Transverse colon (tissue), 4 donors: ENCODE data around the gene CHTF18. TPM values are rescaled to one million over a fixed set of nuclear protein-coding genes. Genes with fewer than 3 reads are reported as not detected.

Source experiments
- DNase-seq: peaks from one replicate; pipeline ENCODE4 v3.0.0-alpha.2; 2019
- H3K27ac ChIP-seq, 4 donors: fragments of 200-600 bp; sonication (generic); 2 replicates each; pipeline ENCODE4 v1.5.1; 2016 to 2018; ENCODE audit warnings: inconsistent platforms in 4 of 4
- H3K27me3 ChIP-seq: fragments of 200-600 bp; sonication (generic); 2 replicates; pipeline ENCODE4 v1.5.1; 2017; ENCODE audit warnings: inconsistent platforms
- H3K36me3 ChIP-seq, 4 donors: fragments of 200-600 bp; sonication (generic); 2 replicates each; pipeline ENCODE4 v1.5.1; 2017 to 2019; ENCODE audit warnings: inconsistent platforms in 4 of 4
- H3K4me1 ChIP-seq, 4 donors: fragments of 200-600 bp; sonication (generic); 2 replicates each; pipeline ENCODE4 v1.5.1; 2017 to 2020; ENCODE audit warnings: inconsistent platforms in 4 of 4
- H3K4me3 ChIP-seq, 4 donors: fragments of 200-600 bp; sonication (generic); 1 replicate in 1 of 4; 2 replicates in 3 of 4; pipeline versions ENCODE4 v1.5.1 to v1.6.1; 2017 to 2019; ENCODE audit warnings: inconsistent platforms in 4 of 4
- H3K9me3 ChIP-seq, 2 donors: fragments of 200-600 bp; sonication (generic); 2 replicates each; pipeline ENCODE4 v1.5.1; 2017 to 2019; ENCODE audit warnings: inconsistent platforms in 2 of 2
- CTCF ChIP-seq, 5 experiments: fragments of 200-600 bp in 3 of 5; fragments of 450-650 bp in 2 of 5; sonication (generic) in 3 of 5; IDR thresholded peaks; 1 replicate in 2 of 5; 2 replicates in 3 of 5; pipeline ENCODE4 v1.5.1; 2016 to 2017; ENCODE audit warnings: antibody characterized with exemption in 5 of 5, inconsistent platforms in 3 of 5, mild to moderate bottlenecking in 2 of 5, moderate library complexity in 1 of 5
- EP300 ChIP-seq: sonication (generic); formaldehyde crosslinking; IDR thresholded peaks from one replicate; pipeline ENCODE4 v1.6.1; 2017; ENCODE audit warnings: antibody characterized with exemption, low read depth
- POLR2A ChIP-seq: fragments of 450-650 bp; IDR thresholded peaks from one replicate; pipeline ENCODE4 v1.6.1; 2016; ENCODE audit warnings: antibody characterized with exemption, mild to moderate bottlenecking, moderate library complexity
- POLR2AphosphoS5 ChIP-seq, 3 donors: sonication (generic); formaldehyde crosslinking; IDR thresholded peaks; one replicate each; pipeline ENCODE4 v1.6.1; 2016; ENCODE audit warnings: antibody characterized with exemption in 3 of 3
- WGBS, 2 donors: methylation state at CpG; one replicate each; pipeline ENCODE4 v1.1.5; 2018; ENCODE audit warnings: low coverage in 1 of 2; 5-methylcytosine and 5-hydroxymethylcytosine counted together
- in situ Hi-C, 4 donors: fragments of 200-750 bp; cut with MboI; loops; one replicate each; pipeline versions ENCODE4 v1.15.0 to v1.15.1; 2017; ENCODE audit warnings: low sequenced_read_pairs in 3 of 4, low pct_ligation_motif_present in 1 of 4, low pct_unique_long_range_greater_than_20kb in 1 of 4
- intact Hi-C: fragments of 100-400 bp; cut with DNase I; formaldehyde crosslinking; loops from one replicate; pipeline ENCODE4 v1.15.1; 2023; ENCODE audit warnings: low total_unique reads
- total RNA-seq, 4 donors: library from RNA; depleted of rRNA; stranded (reverse); fragments of >200 nt; gene quantifications; one replicate each; pipeline ENCODE4 v1.1.0, GENCODE V29; 2016

The CHTF18 gene
- total RNA-seq, 4 donors from 2014 or later = 4.6 to 33.4 (median 12.9) TPM

- 75 to 100% methylated on average over 5 to 30 of the region's 33 CpGs for WGBS, 2 donors
- Histone ChIP-seq H3K4me3 (no peak overlapping the region), H3K4me1 (no peaks in the 10 kb centered on the region), H3K27me3 (peaks cover 32% of the 10 kb centered on the region), H3K27ac (no peak overlapping the region), H3K36me3 (no peaks in the 10 kb centered on the region), H3K9me3 (no peaks in the 10 kb centered on the region)
- in situ Hi-C loops = no loop called here
- TF ChIP-seq POLR2A (no peak), CTCF (IDR thresholded peaks at IDR 0.05) (no peak), POLR2AphosphoS5 (IDR thresholded peaks at IDR 0.05) (no peak), EP300 (no peak)
- intact Hi-C loops = no loop called here
- DNase-seq = no peak
Measured at GRCh38 chr16:842711-843560, 54.5 kb downstream of the CHTF18 start.

- in situ Hi-C loops = no loop called here
- no peaks in the 10 kb centered on the region for H3K4me1 ChIP-seq
Measured at GRCh38 chr16:843771-844170, 55.4 kb downstream of the CHTF18 start.

DNA sequence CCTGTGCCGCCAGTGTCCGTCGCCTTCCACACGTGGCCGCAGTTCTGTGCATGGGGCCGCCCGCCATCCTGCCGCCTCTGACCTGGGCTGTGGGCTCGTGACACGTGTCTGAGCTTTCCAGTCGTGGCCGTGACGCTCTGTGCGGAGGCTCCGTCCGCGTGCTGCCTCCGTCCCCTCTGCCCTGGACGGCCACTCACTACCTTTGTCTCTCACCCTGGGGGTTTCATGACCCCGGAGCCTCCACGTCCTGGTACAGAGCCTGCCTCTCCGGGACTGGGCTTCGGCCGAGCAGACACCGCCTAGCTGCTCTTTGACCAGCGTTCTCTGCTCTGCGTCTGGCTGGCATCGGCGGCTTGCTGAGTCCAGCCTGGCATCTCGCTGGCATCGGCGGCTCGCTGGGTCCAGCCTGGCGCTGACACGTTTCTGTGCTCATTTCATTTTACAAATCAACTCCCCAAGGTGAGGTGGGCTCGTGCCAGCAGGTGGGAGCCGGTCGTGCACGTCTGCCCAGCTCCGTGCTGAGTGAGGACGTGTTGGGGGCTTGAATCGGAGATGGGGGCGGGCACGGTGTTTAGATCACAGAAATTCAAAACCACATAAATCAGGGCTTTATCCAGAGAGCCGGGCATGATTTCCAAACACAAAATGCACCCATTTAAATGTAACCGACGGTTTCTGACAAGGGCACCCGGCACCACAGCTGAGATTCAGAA is 56.4 kb downstream of the CHTF18 start:
- 76 to 91% methylated on average over 8 to 48 of the region's 48 CpGs for WGBS, 2 donors
- Histone ChIP-seq H3K4me3 (no peak overlapping the region), H3K27ac (no peak overlapping the region), H3K9me3 (no peaks in the 10 kb centered on the region), H3K4me1 (no peaks in the 10 kb centered on the region), H3K36me3 (no peaks in the 10 kb centered on the region), H3K27me3 (peaks cover 22% of the 10 kb centered on the region)
- intact Hi-C loops = no loop called here
- no peak for TF ChIP-seq POLR2A
- TF ChIP-seq CTCF (IDR thresholded peaks at IDR 0.05) = no peak
- TF ChIP-seq POLR2AphosphoS5 (IDR thresholded peaks at IDR 0.05) = no peak
- TF ChIP-seq EP300 = no peak
- in situ Hi-C loops = no loop called here
- DNase-seq = no peak

More at GRCh38 chr16:843771-844170, 55.4 kb downstream of the CHTF18 start:
- whole genome bisulfite sequencing, 2 donors = 78 to 89% methylated on average over 10 to 20 of the region's 20 CpGs
- intact Hi-C loops = no loop called here
- Histone ChIP-seq H3K27ac (no peak overlapping the region), H3K36me3 (no peaks in the 10 kb centered on the region), H3K9me3 (no peaks in the 10 kb centered on the region), H3K27me3 (peaks cover 30% of the 10 kb centered on the region), H3K4me3 (no peak overlapping the region)
- TF ChIP-seq CTCF (IDR thresholded peaks at IDR 0.05) (no peak), EP300 (no peak), POLR2AphosphoS5 (IDR thresholded peaks at IDR 0.05) (no peak), POLR2A (no peak)
- DNase-seq = no peak

- Histone ChIP-seq H3K36me3 (no peaks in the 10 kb centered on the region), H3K4me1 (no peaks in the 10 kb centered on the region), H3K9me3 (no peaks in the 10 kb centered on the region), H3K27me3 (peaks cover 16% of the 10 kb centered on the region), H3K4me3 (no peak overlapping the region), H3K27ac (no peak overlapping the region)
- DNase-seq = no peak
- in situ Hi-C loops = no loop called here
- intact Hi-C loops = no loop called here
- WGBS, 2 donors = 69 to 70% methylated on average over 12 to 26 of the region's 26 CpGs
- TF ChIP-seq POLR2AphosphoS5 (IDR thresholded peaks at IDR 0.05) = no peak
- no peak for TF ChIP-seq CTCF (IDR thresholded peaks at IDR 0.05)
- no peak for TF ChIP-seq EP300
- TF ChIP-seq POLR2A = no peak
Measured at GRCh38 chr16:845351-845745, 56.9 kb downstream of the CHTF18 start.
